Inflammatory macrophage treated with lipopolysaccharide for 1 hour (primary cell): ENCODE results near the gene INO80B.
A peak's percentile ranks its signal among the peaks of the same experiment; 100 is the strongest.
"Not testable (repeated sequence)": the region's sequence is repeated elsewhere in the genome, so short reads cannot be mapped to it uniquely, and the experiment has no call there.

ENCODE experiments used
- DNase-seq, 2 donors: peaks; one replicate each; pipeline ENCODE4 v3.0.0-alpha.2; 2020 to 2022

Gene INO80B

DNA sequence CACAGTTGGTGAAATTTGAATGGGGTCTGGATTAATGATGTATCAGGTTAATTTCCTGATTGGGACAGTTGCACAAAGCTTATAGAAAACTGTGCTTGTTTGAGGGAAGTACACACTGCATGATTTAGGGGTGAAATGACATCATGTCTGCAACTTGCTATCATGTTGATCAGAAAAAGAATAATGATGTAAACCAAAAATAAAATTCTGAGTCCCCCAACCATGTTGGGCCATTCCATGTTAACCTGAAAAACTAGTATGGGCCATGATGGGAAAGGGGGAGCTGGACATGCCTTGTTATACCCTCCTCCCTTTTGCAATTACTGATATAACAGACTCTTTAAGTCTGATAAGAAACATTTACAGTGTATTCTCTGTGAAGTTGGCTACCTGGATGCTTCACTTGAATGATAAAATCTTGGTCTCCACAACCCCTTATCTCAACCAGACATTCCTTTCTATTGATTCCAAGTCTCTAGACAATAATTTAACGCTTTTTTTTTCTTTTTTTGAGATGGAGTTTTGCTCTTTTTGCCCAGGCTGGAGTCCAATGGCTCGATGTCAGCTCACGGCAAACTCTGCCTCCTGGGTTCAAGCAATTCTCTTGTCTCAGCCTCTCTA, 4.2 kb upstream of the INO80B start:
- DNase-seq, result no peak

DNA sequence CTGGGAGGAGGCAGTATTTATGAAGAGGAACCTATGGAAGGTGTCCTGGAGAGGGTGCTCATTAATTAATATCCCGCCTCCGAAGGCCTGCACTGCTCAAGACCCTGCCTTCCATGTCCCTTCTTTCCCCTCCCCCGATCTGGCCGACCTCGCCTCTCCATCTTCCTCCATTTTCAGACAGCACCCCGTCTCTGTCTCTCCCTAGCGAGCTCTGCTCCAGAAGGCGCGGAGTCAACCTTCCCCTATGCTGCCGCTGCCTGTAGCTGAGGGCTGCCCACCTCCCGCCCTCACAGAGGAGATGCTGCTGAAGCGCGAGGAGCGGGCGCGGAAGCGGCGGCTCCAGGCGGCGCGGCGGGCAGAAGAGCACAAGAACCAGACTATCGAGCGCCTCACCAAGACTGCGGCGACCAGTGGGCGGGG, 2.3 kb downstream of the INO80B start:
- no peak for DNase-seq

- peak in 1 of 2 donors; percentile 32 for DNase-seq
These were observed 2.8 kb downstream of the INO80B start for GRCh38 chr2:74457549-74458131.

DNA sequence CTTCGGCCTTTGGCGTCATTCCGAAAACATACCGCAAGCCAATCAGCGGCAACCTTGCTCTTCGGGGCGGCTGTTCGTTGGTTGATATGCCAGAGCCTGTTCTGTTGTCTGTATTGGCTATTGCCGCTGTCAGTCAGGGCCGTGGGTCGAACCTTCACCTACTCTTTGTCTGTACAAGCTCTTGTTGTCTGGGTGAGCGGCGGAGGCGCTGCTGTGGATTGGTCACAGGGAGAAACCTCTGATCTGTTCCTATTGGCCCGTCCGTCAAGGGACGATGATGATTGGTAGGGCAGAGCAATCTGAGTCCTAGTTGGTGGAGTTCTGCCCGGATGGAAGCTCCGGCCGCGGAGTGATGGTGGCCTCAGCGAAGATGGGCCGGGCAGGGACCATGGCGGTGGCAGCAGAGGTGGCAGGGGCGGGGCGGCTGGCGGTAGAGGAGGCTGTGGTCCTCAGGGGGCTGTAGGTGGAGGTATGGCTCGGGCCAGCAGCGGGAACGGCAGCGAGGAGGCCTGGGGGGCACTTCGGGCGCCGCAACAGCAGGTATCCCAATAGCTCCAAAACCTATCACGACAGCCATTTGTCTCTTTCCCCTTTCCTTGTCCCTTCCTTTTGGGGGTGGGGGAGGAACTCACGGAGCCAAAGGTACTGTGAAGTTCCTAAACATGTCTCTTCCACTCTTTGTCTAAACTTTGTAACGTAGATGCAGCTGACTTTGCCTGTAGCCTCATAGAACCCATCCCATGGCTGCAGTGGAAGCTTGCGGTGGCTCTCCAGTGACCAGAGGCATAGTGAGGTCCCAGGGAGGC, 3.4 kb downstream of the INO80B start, which contains the start of gene WBP1:
WBP1 (plus strand) TSS at position 307 of the 806 bp plus-strand sequence; CDS start at position 472, 165 bp downstream.
- DNase-seq, result peak; percentile 100

- DNase-seq, result no peak
These were observed 4.1 kb downstream of the INO80B start for GRCh38 chr2:74458938-74459363.

GRCh38 chr2:74459503-74460118, 4.7 kb downstream of the INO80B start:
- DNase-seq, result not testable (repeated sequence)

GRCh38 chr2:74460187-74460586, 5.3 kb downstream of the INO80B start:
- not testable (repeated sequence) for DNase-seq

GRCh38 chr2:74461187-74462053, 6.5 kb downstream of the INO80B start:
- DNase-seq, result no peak

DNA sequence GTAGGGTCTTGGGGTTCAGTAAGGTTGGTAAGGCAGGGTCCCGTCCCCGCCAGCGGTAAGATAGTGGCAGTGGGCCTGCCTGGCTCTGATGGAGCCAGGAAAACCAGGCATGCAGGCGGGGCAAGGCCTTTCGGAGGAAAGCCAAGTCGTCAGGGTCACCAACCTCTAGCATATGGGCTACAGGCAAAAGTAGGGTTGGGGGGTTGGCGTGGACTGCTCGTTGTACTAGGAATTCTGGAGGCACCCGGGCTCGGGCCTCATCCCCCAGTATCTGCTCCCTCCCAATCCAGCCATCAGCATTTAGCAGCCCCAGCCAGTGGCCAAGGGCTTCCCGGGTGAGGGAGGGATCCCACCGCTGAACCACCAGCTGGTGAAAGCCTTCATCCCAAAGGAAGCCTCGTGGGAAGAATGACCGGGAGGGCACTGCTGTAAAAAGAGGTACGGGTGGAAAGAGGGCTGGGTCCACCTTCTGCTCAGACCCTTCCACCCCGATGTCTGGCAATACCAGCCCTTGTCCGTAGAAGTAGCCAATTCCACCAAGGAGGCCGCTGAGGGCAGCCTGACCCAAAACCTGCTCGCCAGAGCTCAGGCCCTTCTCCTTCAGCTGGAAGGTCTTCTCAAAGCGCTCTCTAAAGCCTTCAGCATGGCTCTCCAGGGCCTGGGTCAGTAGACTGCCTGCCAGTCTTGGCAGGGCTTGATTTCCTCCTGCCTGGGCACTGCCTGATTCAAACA, 7.3 kb downstream of the INO80B start:
- no peak for DNase-seq

DNA sequence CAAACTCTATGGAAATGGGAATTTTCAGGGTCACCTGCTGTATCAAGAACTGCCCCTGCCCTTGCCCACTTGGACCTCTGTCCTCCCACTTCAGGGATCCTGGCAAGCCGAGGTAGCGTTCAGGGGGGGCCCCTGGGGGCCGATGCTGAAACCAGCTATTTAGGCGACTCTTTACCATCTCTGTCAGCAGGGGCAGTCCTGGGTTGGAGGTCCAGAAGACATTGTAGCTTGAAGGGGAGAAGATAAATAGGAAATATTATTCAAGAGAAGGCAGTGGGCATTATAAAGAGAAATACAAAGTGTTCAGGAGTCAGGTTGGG, 7.9 kb downstream of the INO80B start:
- DNase-seq, result no peak

DNA sequence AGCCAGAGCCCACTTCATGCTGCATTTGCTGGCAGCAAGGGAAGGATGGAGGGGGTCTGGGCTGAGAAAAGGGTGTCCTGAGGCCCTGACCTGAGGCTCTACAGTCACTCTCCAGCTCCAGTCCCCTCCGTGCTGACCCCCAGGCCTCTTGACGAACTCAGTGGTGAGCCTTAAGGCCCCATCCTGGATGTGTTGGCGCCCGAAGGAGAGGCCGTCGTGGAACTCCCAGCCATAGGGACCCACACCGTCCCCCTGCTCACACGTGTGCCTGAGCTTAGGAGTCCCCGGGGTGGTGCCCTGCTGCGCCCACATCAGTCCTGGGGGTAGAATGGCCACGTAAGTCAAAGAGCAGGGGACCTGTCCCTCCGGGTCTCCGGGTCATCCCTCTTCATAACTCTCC, 9.5 kb downstream of the INO80B start:
- DNase-seq, result no peak

GRCh38 chr2:74470742-74471141, 15.9 kb downstream of the INO80B start:
- DNase-seq, result not testable (repeated sequence)

DNA sequence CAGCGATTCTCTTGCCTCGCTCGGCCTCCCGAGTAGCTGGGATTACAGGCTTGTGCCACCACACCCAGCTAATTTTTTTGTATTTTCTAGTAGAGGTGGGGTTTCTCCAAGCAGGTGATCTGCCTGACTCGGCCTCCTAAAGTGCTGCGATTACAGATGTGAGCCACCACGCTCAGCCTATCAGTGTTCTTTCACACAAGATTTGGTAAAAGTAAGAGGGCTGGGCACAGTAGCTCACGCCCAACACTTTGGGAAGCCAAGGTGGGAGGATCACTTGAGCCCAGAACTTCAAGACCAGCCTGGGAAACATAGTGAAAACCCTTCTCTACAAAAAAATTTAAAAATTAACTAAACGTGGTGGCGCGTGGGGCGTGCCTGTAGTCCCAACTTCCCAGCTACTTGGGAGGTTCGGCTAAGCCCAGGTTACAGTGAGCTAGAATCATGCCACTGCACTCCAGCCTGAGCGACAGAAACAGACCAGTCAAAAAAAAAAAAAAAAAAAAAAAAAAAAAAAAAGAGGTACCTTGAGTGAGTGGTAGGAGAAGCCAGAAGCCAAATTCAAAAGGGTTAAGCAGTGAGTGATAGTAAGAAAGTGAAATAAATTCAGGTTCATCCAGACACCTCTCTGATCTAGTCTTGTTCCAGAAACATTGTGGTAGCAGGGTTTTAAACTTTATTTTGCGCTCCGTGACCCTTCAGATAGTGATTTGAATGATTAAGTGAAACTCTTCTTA, 16.6 kb downstream of the INO80B start:
- no peak for DNase-seq

DNA sequence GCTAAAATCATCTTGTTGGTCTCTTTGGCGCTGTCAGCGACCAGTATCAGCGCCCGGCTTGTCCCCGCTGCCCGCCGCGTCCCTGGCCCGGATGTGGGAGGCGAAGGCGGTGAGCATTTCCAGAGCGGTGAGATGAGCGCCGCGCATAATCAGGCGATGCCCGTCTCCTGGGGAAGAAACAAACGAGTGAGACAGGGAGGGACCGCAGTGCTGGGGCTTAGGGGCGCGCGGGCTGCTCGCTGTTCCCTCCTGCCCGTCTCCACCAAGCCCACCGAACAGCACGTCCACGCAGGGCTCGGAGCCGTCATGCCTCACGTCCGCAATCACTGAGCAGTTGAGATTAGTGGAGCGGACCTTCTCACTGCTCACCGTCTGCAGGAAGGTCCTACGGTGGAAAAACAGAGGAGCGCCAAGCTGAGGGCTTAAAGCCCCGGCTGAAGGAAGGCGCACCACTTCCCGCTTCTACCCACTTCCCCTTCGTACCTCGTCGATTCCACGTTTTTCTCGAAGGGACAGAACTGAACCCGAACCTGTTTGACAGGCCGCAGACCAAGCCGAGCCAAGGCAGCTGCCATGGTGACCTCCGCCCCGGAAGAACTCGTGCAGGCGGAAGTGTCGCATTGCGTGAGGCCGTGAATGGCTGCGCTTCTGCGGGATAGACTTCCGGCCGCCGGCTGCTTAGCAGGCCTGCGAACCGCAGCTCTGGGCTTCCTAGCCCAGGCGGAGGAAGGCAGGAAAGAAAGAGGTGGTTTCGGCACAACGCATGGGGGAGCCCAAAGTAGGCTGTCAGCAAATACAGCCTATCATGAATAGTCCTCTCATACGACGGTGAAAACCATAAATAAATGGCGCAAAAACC, 17.4 kb downstream of the INO80B start, which contains the start of gene MRPL53:
MRPL53 (minus strand) TSS at position 595 of the 859 bp plus-strand sequence; CDS start at position 575, 20 bp downstream.
- peak; percentile 88 to 95 for DNase-seq

DNA sequence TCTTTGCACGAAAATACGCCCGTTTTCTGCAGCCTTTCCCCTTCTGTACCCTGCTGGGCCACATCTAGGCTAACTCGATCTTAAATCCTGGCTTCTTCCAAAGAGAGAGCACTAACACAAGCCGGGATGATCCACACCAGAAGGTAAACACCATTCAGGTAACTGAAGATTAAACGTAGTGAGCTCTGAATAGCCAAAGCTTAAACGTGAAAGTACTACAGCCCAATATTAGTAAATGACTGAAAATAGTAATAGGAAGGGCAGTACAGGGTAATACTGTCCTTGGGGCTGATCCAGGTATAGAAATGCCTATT, 18.0 kb downstream of the INO80B start:
- no peak for DNase-seq

DNA sequence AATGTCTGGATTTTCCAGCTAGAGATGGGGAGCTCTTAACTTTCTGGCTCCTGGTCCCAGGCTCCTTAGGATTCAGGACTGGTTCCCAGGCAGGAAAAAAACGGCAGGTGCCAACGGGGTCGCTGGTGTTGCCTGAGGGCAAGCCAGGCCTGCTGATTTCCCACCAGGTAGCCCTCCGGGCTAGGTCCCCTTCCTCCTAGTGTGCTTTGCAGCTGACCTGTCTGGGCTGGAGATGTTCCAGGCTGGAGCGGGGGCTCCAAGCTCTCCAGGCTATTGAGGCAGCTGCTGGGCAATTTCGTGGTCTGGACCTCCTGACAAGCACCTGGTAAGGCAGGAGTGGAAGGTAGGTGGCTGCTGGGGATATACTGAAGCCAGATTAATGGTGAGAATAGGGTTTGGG, 19.6 kb downstream of the INO80B start:
- no peak for DNase-seq

DNA sequence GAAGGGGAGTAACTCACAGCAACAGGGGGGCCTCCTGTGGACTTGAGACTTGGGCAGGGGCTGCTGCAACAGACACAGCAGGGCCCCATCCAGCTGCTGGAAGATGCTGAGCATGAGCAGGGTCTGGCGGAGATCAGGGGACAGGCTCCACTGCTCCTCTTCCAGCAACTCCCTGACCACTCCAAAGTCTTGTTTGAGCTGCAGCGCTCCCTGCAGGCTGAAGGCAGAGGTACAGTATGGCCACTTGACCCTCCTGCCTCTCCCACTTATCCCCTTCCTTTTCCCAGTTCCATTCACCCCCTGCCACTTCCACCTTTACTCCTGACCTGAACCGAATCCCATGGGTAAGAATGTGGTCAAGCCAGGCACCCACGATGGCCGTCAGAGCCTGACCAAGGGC, 20.0 kb downstream of the INO80B start:
- no peak for DNase-seq

DNA sequence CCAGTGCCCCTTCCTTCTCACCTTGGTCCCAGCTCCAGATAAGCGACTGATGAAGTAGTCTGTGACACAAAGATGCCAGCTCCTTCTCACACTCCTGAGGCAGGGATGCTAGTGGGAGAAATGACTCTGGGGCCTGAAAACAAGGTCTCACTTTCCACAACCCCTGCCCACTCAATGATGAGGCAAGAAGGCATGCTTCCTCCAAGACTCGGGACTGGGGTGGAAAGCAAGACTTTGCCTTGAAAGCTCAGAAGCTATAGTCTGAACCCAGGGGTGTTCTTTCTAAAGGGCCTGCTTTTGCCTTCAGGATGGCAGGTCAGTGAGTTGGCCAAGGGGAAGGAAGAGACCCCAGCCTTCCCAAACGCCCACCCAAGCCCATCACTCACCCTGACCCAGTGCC, 26.5 kb downstream of the INO80B start:
- DNase-seq, result peak; percentile 66 to 81

DNA sequence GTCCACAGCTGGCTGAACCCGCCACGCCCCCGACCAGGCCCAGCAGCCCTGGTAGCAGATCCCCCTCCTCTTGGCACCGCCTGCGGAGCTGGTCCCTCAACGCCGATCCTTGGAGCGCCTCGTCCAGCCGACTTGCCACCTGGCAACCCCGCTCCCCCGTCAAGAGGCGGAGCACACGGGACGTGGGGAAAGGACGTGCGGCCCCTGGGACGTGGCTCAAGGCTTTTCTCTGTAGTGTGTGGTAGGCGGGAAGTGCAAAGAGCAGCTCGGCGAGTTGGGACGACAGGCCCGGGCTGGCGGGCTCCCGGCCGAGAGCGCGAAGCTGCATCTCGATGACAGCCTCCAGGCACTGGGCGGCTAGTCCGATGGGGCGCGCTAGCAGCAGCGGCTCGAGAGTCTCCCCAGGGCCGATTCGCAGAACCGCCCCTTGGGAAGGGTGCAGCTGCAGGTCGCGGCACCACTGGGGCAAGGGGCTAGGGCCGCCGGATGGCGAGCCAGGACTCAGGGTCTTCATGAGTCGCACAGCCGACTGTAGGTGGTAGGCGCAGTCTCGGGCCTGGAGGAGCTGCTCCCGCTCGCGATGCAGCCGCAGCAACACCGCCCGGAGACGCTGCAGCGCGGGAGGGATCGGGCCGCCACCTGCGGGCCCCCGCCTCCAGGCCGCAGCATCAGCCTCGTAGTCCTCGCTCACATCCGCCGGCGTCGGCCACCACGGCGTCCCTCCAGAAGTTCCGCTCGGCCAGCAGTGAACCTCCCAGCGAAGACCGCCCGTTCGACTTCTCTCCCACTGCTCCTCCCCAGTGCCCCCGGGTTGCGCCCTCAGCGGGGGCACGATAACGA, 27.3 kb downstream of the INO80B start:
- DNase-seq, result peak in 1 of 2 donors; percentile 36
